ENCODE results near the gene UBA3. TPM values are rescaled to one million over a fixed set of nuclear protein-coding genes. Genes with fewer than 3 reads are reported as not detected.

The UBA3 gene
- total RNA-seq, 4 donors from 2014 or later, result 30.6 to 86.0 (median 47.2) TPM

GRCh38 chr3:69119681-69120080, 39.5 kb upstream of the UBA3 start:
- Histone ChIP-seq H3K36me3 (no peaks in the 10 kb centered on the region), H3K9me3 (no peaks in the 10 kb centered on the region), H3K4me1 (peaks cover 0 to 3% (median 0%) of the 10 kb centered on the region in 4 donors), H3K27ac (no peak overlapping the region), H3K27me3 (no peaks in the 10 kb centered on the region), H3K4me3 (no peak overlapping the region)
- WGBS, 2 donors (ENCODE audit: low coverage in 1 of 2), result 92 to 93% methylated on average over 4 to 5 of the region's 5 CpGs
- in situ Hi-C loops (cut with MboI; ENCODE audit: low pct_ligation_motif_present in 1 of 4, low pct_unique_long_range_greater_than_20kb in 1 of 4, low sequenced_read_pairs in 3 of 4), result no loop called here
- intact Hi-C loops (cut with DNase I; ENCODE audit: low total_unique reads), result no loop called here
- no peak for DNase-seq
- TF ChIP-seq EP300 (IDR thresholded peaks at IDR 0.05; ENCODE audit: low read depth) (no peak), CTCF (IDR thresholded peaks at IDR 0.05) (no peak)

GRCh38 chr3:69119138-69119537, 39.0 kb upstream of the UBA3 start:
- WGBS, 2 donors (ENCODE audit: low coverage in 1 of 2), result 94% methylated on average over 6 of the region's 6 CpGs; no CpG with 5 or more reads in 1 of the 2 donors
- H3K36me3 ChIP-seq, result no peaks in the 10 kb centered on the region
- intact Hi-C loops (cut with DNase I; ENCODE audit: low total_unique reads) (no loop called here), in situ Hi-C loops (cut with MboI; ENCODE audit: low pct_ligation_motif_present in 1 of 4, low pct_unique_long_range_greater_than_20kb in 1 of 4, low sequenced_read_pairs in 3 of 4) (no loop called here)
- H3K4me1 ChIP-seq, result peaks cover 0 to 3% (median 0%) of the 10 kb centered on the region in 4 donors
- DNase-seq, result no peak
- no peak overlapping the region for H3K27ac ChIP-seq
- TF ChIP-seq CTCF (IDR thresholded peaks at IDR 0.05) (no peak), EP300 (IDR thresholded peaks at IDR 0.05; ENCODE audit: low read depth) (no peak), POLR2A (IDR thresholded peaks at IDR 0.05) (no peak), POLR2AphosphoS5 (IDR thresholded peaks at IDR 0.05) (no peak)
- H3K9me3 ChIP-seq, result no peaks in the 10 kb centered on the region
- no peaks in the 10 kb centered on the region for H3K27me3 ChIP-seq
- no peak overlapping the region for H3K4me3 ChIP-seq

GRCh38 chr3:69118555-69118954, 38.4 kb upstream of the UBA3 start:
- Histone ChIP-seq H3K4me1 (peaks cover 0 to 3% (median 0%) of the 10 kb centered on the region in 4 donors), H3K4me3 (no peak overlapping the region), H3K9me3 (no peaks in the 10 kb centered on the region), H3K36me3 (no peaks in the 10 kb centered on the region), H3K27me3 (no peaks in the 10 kb centered on the region), H3K27ac (no peak overlapping the region)
- in situ Hi-C loops (cut with MboI; ENCODE audit: low pct_ligation_motif_present in 1 of 4, low pct_unique_long_range_greater_than_20kb in 1 of 4, low sequenced_read_pairs in 3 of 4) (no loop called here), intact Hi-C loops (cut with DNase I; ENCODE audit: low total_unique reads) (no loop called here)
- no peak for TF ChIP-seq EP300 (IDR thresholded peaks at IDR 0.05; ENCODE audit: low read depth)
- no peak for TF ChIP-seq CTCF (IDR thresholded peaks at IDR 0.05)
- TF ChIP-seq POLR2AphosphoS5 (IDR thresholded peaks at IDR 0.05), result no peak
- no peak for TF ChIP-seq POLR2A (IDR thresholded peaks at IDR 0.05)
- WGBS, 2 donors (ENCODE audit: low coverage in 1 of 2), result 93 to 97% methylated on average over 4 to 12 of the region's 12 CpGs
- no peak for DNase-seq

GRCh38 chr3:69116897-69117296, 36.7 kb upstream of the UBA3 start:
- peaks cover 0 to 3% (median 0%) of the 10 kb centered on the region in 4 donors for H3K4me1 ChIP-seq
- H3K27ac ChIP-seq, result no peak overlapping the region
- TF ChIP-seq EP300 (IDR thresholded peaks at IDR 0.05; ENCODE audit: low read depth) (no peak), POLR2AphosphoS5 (IDR thresholded peaks at IDR 0.05) (no peak), CTCF (IDR thresholded peaks at IDR 0.05) (no peak), POLR2A (IDR thresholded peaks at IDR 0.05) (no peak)
- WGBS, 2 donors (ENCODE audit: low coverage in 1 of 2), result 47 to 49% methylated on average over 3 of the region's 3 CpGs
- in situ Hi-C loops (cut with MboI; ENCODE audit: low pct_ligation_motif_present in 1 of 4, low pct_unique_long_range_greater_than_20kb in 1 of 4, low sequenced_read_pairs in 3 of 4), result no loop called here
- intact Hi-C loops (cut with DNase I; ENCODE audit: low total_unique reads), result no loop called here
- no peaks in the 10 kb centered on the region for H3K27me3 ChIP-seq
- DNase-seq, result no peak
- H3K4me3 ChIP-seq, result no peak overlapping the region
- no peaks in the 10 kb centered on the region for H3K9me3 ChIP-seq
- no peaks in the 10 kb centered on the region for H3K36me3 ChIP-seq

All from transverse colon (tissue), 4 donors.